Ishikawa (cell line): ENCODE data around the gene PNPLA2.
A peak's percentile ranks its signal among the peaks of the same experiment; 100 is the strongest.

Source experiments
- EGR1 ChIP-seq: IDR thresholded peaks from 2 replicates; pipeline ENCODE4 v1.6.1; 2012
- EP300 ChIP-seq: IDR thresholded peaks from 2 replicates; pipeline ENCODE4 v1.6.1; 2012; ENCODE audit warnings: borderline replicate concordance
- FOXM1 ChIP-seq: IDR thresholded peaks from 2 replicates; pipeline ENCODE4 v1.6.1; 2012; ENCODE audit warnings: low read depth, borderline replicate concordance
- MAX ChIP-seq: IDR thresholded peaks from 2 replicates; pipeline ENCODE4 v1.6.1; 2012
- RAD21 ChIP-seq: IDR thresholded peaks from 2 replicates; pipeline ENCODE4 v1.6.1; 2012; ENCODE audit warnings: low read depth
- REST ChIP-seq: IDR thresholded peaks from 2 replicates; pipeline ENCODE4 v1.6.1; 2012; ENCODE audit warnings: low read depth, mild to moderate bottlenecking
- USF1 ChIP-seq: IDR thresholded peaks from 2 replicates; pipeline ENCODE4 v1.6.1; 2012
- YY1 ChIP-seq: IDR thresholded peaks from 2 replicates; pipeline ENCODE4 v1.6.1; 2012; ENCODE audit warnings: low read depth
- ZBTB7A ChIP-seq: IDR thresholded peaks from 2 replicates; pipeline ENCODE4 v1.6.1; 2012; ENCODE audit warnings: low read depth

GRCh38 chr11:809287-810039 lies 9.3 kb upstream of the PNPLA2 start, which contains the start of gene RPLP2:
- TF ChIP-seq EP300 (peak; percentile 24; the same call in 1 of the 2 replicates), YY1 (peak; percentile 82), REST (no peak), USF1 (peak; percentile 29; the same call in 1 of the 2 replicates), RAD21 (no peak; the same call in 1 of the 2 replicates), ZBTB7A (0 out of 2 replicates have a peak, but pooled peaks have one; percentile 27), FOXM1 (no peak), MAX (peak; percentile 90), EGR1 (peak; percentile 90)
